GM10847 (cell line): ENCODE data around the gene BBLN.
A peak's percentile ranks its signal among the peaks of the same experiment; 100 is the strongest.

Experiments
- POLR2A ChIP-seq: IDR thresholded peaks from 2 replicates; pipeline ENCODE4 v1.6.1; 2011; ENCODE audit not compliant: insufficient read length; ENCODE audit errors: extremely low read depth

BBLN gene, protein sequence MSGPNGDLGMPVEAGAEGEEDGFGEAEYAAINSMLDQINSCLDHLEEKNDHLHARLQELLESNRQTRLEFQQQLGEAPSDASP

GRCh38 chr9:128159784-128160602, at the start of gene BBLN:
TSS of gene BBLN (plus strand) at chr9:128160265. CDS start at chr9:128160408, 143 bp downstream.
- TF ChIP-seq POLR2A: peak; percentile 90

- TF ChIP-seq POLR2A: no peak
Measured at GRCh38 chr9:128113526-128114325, 46.3 kb upstream of the BBLN start.

DNA sequence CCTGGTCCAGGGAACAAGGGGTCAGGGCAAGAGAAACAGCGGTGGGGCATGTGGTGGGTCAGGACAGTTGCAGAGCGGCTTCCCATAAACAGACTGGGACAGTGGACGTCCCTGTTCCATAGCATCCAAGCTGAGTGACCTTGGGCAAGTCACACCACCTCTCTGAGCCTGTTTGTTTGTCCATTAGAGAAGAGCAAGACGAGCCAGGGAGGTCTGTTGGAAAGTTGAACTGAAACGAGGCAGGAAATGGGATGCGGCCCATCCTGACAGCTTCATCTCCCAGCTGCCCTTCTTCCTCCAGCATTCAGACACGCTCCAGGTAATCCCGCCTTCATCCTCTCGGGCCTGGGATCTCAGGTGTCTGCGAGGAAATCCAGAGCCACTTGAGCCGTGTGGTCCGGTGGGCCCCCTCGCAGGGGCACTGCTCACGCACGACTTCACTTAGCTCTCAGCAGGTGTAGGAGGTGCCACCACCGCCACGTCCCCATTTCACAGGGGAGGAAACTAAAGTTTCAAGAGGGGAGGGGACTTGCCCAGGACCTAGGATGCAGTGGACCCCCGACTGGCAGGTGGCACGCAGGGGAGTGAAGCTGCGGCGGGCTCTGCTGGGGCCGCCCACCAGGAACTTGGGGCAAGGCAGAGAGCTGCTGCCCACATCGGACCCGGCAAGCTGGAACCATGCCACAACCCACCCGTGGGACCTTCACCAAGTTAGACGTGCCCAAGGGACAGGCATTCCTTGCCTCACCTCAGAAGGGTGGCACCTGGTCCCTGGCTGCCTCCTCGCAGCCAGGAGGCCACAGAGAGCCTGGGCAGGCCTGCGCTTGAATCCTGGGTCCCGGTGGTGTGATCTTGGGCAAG, 45.5 kb upstream of the BBLN start:
- no peak for TF ChIP-seq POLR2A

GRCh38 chr9:128115187-128116103, 44.6 kb upstream of the BBLN start:
- TF ChIP-seq POLR2A: no peak

DNA sequence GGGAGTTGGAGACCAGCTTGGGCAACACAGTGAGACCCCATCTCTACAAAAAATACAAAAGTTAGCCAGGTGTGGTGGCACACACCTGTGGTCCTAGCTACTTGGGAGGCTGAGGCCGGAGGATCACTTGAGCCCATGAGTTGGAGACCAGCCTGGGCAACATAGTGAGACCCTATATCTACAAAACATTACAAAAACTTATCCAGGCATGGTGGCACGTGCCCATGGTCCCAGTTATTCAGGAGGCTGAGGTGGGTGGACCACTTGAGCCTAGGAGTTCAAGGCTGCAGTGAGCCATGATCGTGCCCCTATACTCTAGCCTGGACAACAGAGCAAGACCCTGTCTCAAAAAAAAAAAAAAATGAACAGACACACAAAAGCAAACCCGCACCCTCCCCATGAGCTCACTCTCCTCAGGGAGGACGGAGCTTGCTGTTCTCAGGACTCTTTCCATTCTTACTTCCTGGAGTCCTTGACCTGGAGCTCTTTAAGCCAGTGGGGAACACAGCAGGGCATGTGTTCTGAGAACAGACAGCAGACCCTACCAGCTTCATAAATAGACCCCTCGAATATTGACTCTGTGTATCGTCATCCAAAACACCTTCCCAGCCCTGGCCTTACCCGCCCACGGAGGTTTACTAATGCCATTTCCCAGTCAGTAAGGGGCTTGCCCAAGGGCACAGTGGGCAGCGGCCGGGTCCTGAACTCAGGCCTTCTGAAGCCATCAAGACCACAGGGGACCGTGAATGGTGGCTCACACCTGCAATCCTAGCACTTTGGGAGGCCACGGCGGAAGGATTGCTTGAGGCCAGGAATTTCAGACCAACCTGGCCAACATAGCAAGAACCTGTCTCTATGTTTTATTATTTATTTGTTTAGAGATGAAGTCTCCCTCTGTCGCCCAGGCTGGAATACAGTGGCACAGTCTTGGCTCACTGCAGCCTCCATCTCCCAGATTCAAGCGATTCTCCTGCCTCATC, 43.7 kb upstream of the BBLN start:
- no peak for TF ChIP-seq POLR2A

DNA sequence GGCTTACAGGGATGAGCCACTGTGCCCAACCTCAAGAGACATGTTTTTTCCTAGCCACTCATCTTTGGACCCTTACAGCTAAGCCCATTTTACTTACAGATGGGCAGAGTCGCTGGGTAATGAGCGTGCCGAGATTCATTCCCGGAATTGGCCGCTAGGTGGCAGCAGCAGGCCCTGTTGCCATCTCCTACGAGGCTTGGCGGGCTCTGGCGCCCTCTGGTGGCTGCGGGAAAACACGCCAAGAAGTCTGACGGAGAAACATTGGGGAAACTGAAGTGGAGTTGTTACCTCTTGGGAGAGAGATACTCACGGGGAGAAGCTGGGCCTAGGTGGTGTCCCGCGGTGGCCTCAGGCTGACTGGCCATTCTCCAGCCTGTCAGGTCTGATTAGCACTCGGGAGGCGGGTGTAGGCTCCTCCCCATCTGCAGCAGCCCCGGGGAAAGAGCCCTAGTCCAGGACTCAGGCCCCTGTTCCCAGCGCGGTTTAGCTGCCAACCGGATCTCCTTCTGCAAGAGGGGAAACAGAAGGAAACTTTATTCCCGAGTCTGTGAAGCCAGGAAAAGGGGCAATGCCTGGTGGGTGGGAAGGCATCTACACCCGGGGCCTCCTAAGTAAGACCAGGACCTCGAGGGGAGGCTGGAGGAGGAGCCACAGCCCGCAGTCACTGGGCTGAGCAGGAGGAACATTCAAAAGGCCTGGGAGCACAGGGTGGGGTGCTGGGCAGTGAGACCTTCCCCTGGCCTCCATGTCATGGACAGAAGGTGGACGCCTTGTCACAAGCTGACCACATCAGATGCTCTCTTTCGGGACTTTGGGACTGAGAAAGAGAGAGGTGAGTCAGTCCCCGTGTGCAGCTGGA, 42.2 kb upstream of the BBLN start:
- no peak for TF ChIP-seq POLR2A

- no peak for TF ChIP-seq POLR2A
Measured at GRCh38 chr9:128118472-128118857, 41.6 kb upstream of the BBLN start.

GRCh38 chr9:128118971-128119665, 40.9 kb upstream of the BBLN start:
- TF ChIP-seq POLR2A: no peak

- no peak for TF ChIP-seq POLR2A
Measured at GRCh38 chr9:128120061-128120740, 39.9 kb upstream of the BBLN start.

GRCh38 chr9:128120741-128121465, 39.2 kb upstream of the BBLN start:
- no peak for TF ChIP-seq POLR2A
